ENCODE results near the gene CELA1. TPM values are rescaled to one million over a fixed set of nuclear protein-coding genes. Genes with fewer than 3 reads are reported as not detected.
A peak's percentile ranks its signal among the peaks of the same experiment; 100 is the strongest.

CELA1 gene
- total and polyA plus RNA-seq, 10 of the 15 experiments (the other 5 are each of a cell fraction or from before 2014, with no cell fraction given), result not detected

- no peak for FAIRE-seq
- H3K79me2 ChIP-seq (ENCODE audit: control insufficient read depth, insufficient read depth, low read length), result peaks cover 29% of the 10 kb centered on the region
- H3K27me3 ChIP-seq (replicated peaks in 1 of 2; ENCODE audit: control insufficient read depth in 2 of 2, insufficient read depth in 2 of 2, low read length in 1 of 2), result no peaks in the 10 kb centered on the region
- ChIA-PET POLR2A (interaction anchor here (0.8 to 0.9 kb wide), 2 partner anchors 10 to 25 kb away, joined by 3 to 7 read pairs; no protein-coding TSS in a partner anchor), SMC1A (ENCODE audit: uncharacterized antibody, unreplicated experiment) (interaction anchor here (1.1 to 4.0 kb wide), 6 partner anchors 8 to 138 kb away, joined by 3 to 16 read pairs (median 4); no protein-coding TSS in a partner anchor), CTCF (interaction anchor here (1.0 to 1.4 kb wide), 2 partner anchors 25 to 26 kb away, joined by 3 to 5 read pairs; no protein-coding TSS in a partner anchor), RAD21 (ENCODE audit: unreplicated experiment) (no interaction called here)
- H3K4me3 ChIP-seq, result peak overlapping the region; percentile 65; the same call in 1 of the 2 replicates
- no peak for ATAC-seq
- intact Hi-C loops (cut with micrococcal nuclease; ENCODE audit: unreplicated experiment), result no loop called here
- peaks cover 39% of the 10 kb centered on the region for H3K4me1 ChIP-seq (ENCODE audit: control insufficient read depth, insufficient read depth, low read length)
- H2AFZ ChIP-seq (ENCODE audit: control insufficient read depth, low read depth, low read length), result no peak overlapping the region
- no peaks in the 10 kb centered on the region for H4K20me1 ChIP-seq (ENCODE audit: control insufficient read depth, insufficient read depth)
- WGBS (ENCODE audit: insufficient coverage, insufficient replicate concordance, low lambda C conversion rate, missing lambda C conversion rate), result 12% methylated on average over 14 of the region's 14 CpGs
- no TSS peak for BruUV-seq (replicated peaks)
- H3K4me2 ChIP-seq (ENCODE audit: control insufficient read depth, insufficient read depth), result peak overlapping the region; percentile 91
- peak overlapping the region; percentile 88 for H3K27ac ChIP-seq (ENCODE audit: control insufficient read depth, insufficient read depth)
- DNase-seq (ENCODE audit: low read depth, low spot score), result no peak
- no peak overlapping the region; the same call in none of the 2 replicates for H3K9ac ChIP-seq (ENCODE audit: control insufficient read depth, insufficient read depth, low read length)
- no peaks in the 10 kb centered on the region for H3K9me3 ChIP-seq (replicated peaks; ENCODE audit: control insufficient read depth, insufficient read depth, low read length)
- in situ Hi-C loops (cut with MboI), result no loop called here
- TF ChIP-seq CBX5 (IDR thresholded peaks at IDR 0.05; ENCODE audit: low read depth) (no peak), CHD4 (IDR thresholded peaks at IDR 0.05) (no peak), TBL1XR1 (IDR thresholded peaks at IDR 0.05; ENCODE audit: low read depth, low read length) (no peak), BRCA1 (IDR thresholded peaks at IDR 0.05; ENCODE audit: low read depth, low read length) (no peak), IKZF1 (conservative IDR thresholded peaks at IDR 0.05) (no peak), PBX3 (IDR thresholded peaks at IDR 0.05; ENCODE audit: insufficient replicate concordance, low read depth, low read length) (no peak), BACH1 (IDR thresholded peaks at IDR 0.05; ENCODE audit: borderline replicate concordance) (no peak), RBBP5 (conservative IDR thresholded peaks at IDR 0.05) (no peak)
- H3K36me3 ChIP-seq (ENCODE audit: control insufficient read depth in 2 of 2, insufficient read depth in 2 of 2, low read length in 1 of 2), result no peaks in the 10 kb centered on the region
These were observed 47.4 kb upstream of the CELA1 start for GRCh38 chr12:51393676-51394545.
